T-cell (primary cell): ENCODE results near the gene PARVA. TPM values are rescaled to one million over a fixed set of nuclear protein-coding genes. Genes with fewer than 3 reads are reported as not detected.
"Not testable (repeated sequence)": the region's sequence is repeated elsewhere in the genome, so short reads cannot be mapped to it uniquely, and the experiment has no call there.

Experiments used
- ATAC-seq, 4 experiments: fragments of 200-7000 bp in 3 of 4; fragments of 150-1000 bp in 1 of 4; cut with Tn5 transposase; replicated peaks in 1 of 4; 1 replicate in 3 of 4; 2 replicates in 1 of 4; pipeline ENCODE4 v1.10.0; 2021; ENCODE audit warnings: moderate library complexity in 3 of 4, mild to moderate bottlenecking in 2 of 4, moderate number of reproducible peaks in 1 of 4
- CTCF ChIA-PET, 2 donors: fragments of 300-600 bp; sonication (Branson Sonifier 250); formaldehyde crosslinking; loops; one replicate each; lab custom pipeline; 2022; ENCODE audit warnings: antibody characterized with exemption in 2 of 2; lab: Charles Lee
- POLR2A ChIA-PET, 2 donors: fragments of 300-600 bp; sonication (Branson Sonifier 250); formaldehyde crosslinking; loops; one replicate each; lab custom pipeline; 2022; ENCODE audit warnings: antibody characterized with exemption in 2 of 2; lab: Charles Lee
- DNase-seq, 35 experiments: peaks; one replicate each; pipeline versions ENCODE4 v3.0.0 to v3.0.0-alpha.2; 2013 to 2023
- H3K27ac ChIP-seq: one replicate; pipeline ENCODE4 v1.5.1; 2013; ENCODE audit warnings: low read length
- H3K27me3 ChIP-seq, 2 experiments: replicated peaks in 1 of 2; 1 replicate in 1 of 2; 2 replicates in 1 of 2; pipeline versions ENCODE4 v1.6.1 to v1.7.0; 2013; ENCODE audit warnings: low read length in 1 of 2, mixed read lengths in 1 of 2; ENCODE audit not compliant: control insufficient read depth in 2 of 2, insufficient read depth in 2 of 2; ENCODE audit errors: extremely low read depth in 1 of 2
- H3K36me3 ChIP-seq, 2 donors: 1 replicate in 1 of 2; 2 replicates in 1 of 2; pipeline versions ENCODE4 v1.6.1 to v1.7.0; 2013; ENCODE audit warnings: low read length in 1 of 2; ENCODE audit not compliant: control insufficient read depth in 2 of 2, insufficient read depth in 1 of 2; ENCODE audit errors: extremely low read depth in 1 of 2
- H3K4me1 ChIP-seq, 2 experiments: 1 replicate in 1 of 2; 2 replicates in 1 of 2; pipeline versions ENCODE4 v1.6.1 to v1.7.0; 2013; ENCODE audit warnings: low read length in 2 of 2, mixed read lengths in 1 of 2; ENCODE audit not compliant: insufficient read depth in 2 of 2, control insufficient read depth in 1 of 2; ENCODE audit errors: extremely low read depth in 1 of 2
- H3K4me3 ChIP-seq, 2 donors: 1 replicate in 1 of 2; 2 replicates in 1 of 2; pipeline versions ENCODE4 v1.5.1 to v1.7.0; 2013; ENCODE audit warnings: mild to moderate bottlenecking in 2 of 2, low read length in 1 of 2, moderate library complexity in 1 of 2; ENCODE audit not compliant: control insufficient read depth in 1 of 2; ENCODE audit errors: extremely low read depth in 1 of 2
- H3K9me3 ChIP-seq: 2 replicates; pipeline ENCODE4 v1.7.0; 2013
- H3K27ac Mint-ChIP-seq, 2 donors: one replicate each; pipeline ENCODE4 v1.8.0; 2020 to 2021; ENCODE audit warnings: mild to moderate bottlenecking in 2 of 2, mixed read lengths in 2 of 2
- H3K27me3 Mint-ChIP-seq, 2 donors: one replicate each; pipeline ENCODE4 v1.8.0; 2021 to 2022; ENCODE audit warnings: mixed read lengths in 2 of 2
- H3K36me3 Mint-ChIP-seq: one replicate; pipeline ENCODE4 v1.8.0; 2021; ENCODE audit warnings: mixed read lengths
- H3K4me1 Mint-ChIP-seq, 3 donors: one replicate each; pipeline ENCODE4 v1.8.0; 2020 to 2022; ENCODE audit warnings: mixed read lengths in 3 of 3, mild to moderate bottlenecking in 1 of 3
- H3K4me3 Mint-ChIP-seq, 3 donors: one replicate each; pipeline ENCODE4 v1.8.0; 2020 to 2022; ENCODE audit warnings: mild to moderate bottlenecking in 3 of 3, mixed read lengths in 3 of 3, moderate library complexity in 3 of 3
- H3K9me3 Mint-ChIP-seq, 3 donors: one replicate each; pipeline ENCODE4 v1.8.0; 2020 to 2022; ENCODE audit warnings: mixed read lengths in 3 of 3
- WGBS: methylation state at CpG from one replicate; pipeline ENCODE4 v1.1.5; 2013; ENCODE audit warnings: missing lambda C conversion rate; ENCODE audit not compliant: insufficient coverage; 5-methylcytosine and 5-hydroxymethylcytosine counted together
- total RNA-seq, 35 experiments: library from RNA in 6 of 35; stranded (reverse) in 6 of 35; fragments of 120-200 nt in 1 of 35; gene quantifications; one replicate each; pipeline versions ENCODE4 v1.2.1 to v1.2.4 and lab custom pipeline; 2013 to 2026

Gene PARVA
- total RNA-seq, 5 donors from 2014 or later (not counting 1 experiment from before 2014, with no cell fraction given) = 0.41 to 0.93 (median 0.75) TPM

DNA sequence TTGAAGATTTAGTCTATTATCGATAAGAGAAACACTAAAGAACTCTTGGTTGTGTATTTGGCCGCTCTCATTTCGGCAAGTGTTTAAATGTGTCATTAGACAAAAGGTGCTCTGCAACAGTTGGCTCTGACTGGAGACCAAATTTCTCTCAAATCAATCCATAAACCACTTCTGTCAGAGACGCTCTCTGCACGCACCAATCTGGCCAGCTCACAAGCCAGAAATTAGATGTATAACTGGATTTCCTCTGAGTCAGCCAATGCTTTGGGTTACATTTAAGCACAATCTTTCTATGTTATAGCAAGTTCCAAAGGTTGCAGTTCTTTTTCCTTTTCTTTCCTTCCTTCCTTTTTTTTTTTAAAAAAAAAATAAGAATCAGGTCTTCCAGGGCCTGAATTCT is 17.6 kb upstream of the PARVA start:
- no peak overlapping the region for H3K4me3 ChIP-seq
- no peaks in the 10 kb centered on the region for H3K27me3 Mint-ChIP-seq
- no peaks in the 10 kb centered on the region for H3K36me3 Mint-ChIP-seq
- peaks cover 40 to 44% of the 10 kb centered on the region in 2 experiments for H3K4me1 ChIP-seq
- ChIA-PET POLR2A (no interaction called here), CTCF (interaction anchor here in 1 of 2 donors (0.6 to 1.0 kb wide), 2 partner anchors 18 to 29 kb away, joined by 3 read pairs; partner anchors contain the start of gene PARVA)
- no peak overlapping the region for H3K27ac Mint-ChIP-seq
- DNase-seq = no peak
- ATAC-seq = no peak
- 89% methylated on average over 3 of the region's 5 CpGs for WGBS
- peaks cover 0 to 9% (median 0%) of the 10 kb centered on the region in 3 donors for H3K9me3 Mint-ChIP-seq
- no peaks in the 10 kb centered on the region for H3K27me3 ChIP-seq
- H3K9me3 ChIP-seq = no peaks in the 10 kb centered on the region
- no peak overlapping the region for H3K4me3 Mint-ChIP-seq
- H3K27ac ChIP-seq = no peak overlapping the region
- no peaks in the 10 kb centered on the region for H3K36me3 ChIP-seq
- peaks cover 72 to 77% (median 75%) of the 10 kb centered on the region in 3 donors for H3K4me1 Mint-ChIP-seq

DNA sequence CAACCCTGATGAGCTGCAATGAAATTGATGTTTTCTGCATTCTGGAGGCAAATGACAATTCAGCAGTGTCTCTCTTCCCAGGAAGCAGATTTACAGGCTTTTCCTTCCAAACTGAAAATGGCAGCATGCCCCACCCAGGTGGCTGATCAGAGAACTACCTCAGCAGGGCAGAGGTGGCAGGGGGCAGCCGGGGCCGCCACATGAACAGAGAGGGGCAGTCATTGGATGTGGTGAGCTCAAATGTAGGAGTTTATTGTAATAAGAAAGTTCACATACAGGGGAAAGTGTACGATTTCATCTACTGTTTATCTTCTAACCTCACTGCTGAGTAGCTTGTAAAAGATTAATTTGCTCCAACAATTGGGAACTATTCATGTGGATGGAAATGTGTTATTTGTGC is 15.7 kb upstream of the PARVA start:
- H3K4me1 Mint-ChIP-seq = peaks cover 72 to 81% (median 77%) of the 10 kb centered on the region in 3 donors
- no peaks in the 10 kb centered on the region for H3K9me3 ChIP-seq
- no peaks in the 10 kb centered on the region for H3K27me3 ChIP-seq
- no peaks in the 10 kb centered on the region for H3K36me3 ChIP-seq
- peaks cover 0 to 9% (median 4%) of the 10 kb centered on the region in 3 donors for H3K9me3 Mint-ChIP-seq
- peaks cover 2% of the 10 kb centered on the region for H3K36me3 Mint-ChIP-seq
- ChIA-PET CTCF (interaction anchor here (0.8 to 1.0 kb wide), 2 partner anchors 16 to 31 kb away, joined by 3 read pairs; partner anchors contain the start of gene PARVA (in 1 of the 2)), POLR2A (interaction anchor here in 1 of 2 donors (0.7 kb wide), 1 partner anchor 58 kb away, joined by 3 read pairs; no protein-coding TSS in a partner anchor)
- WGBS = no CpG with 5 or more reads among the region's 3 CpGs
- H3K4me1 ChIP-seq = peaks cover 37 to 51% of the 10 kb centered on the region in 2 experiments
- DNase-seq (no peak), ATAC-seq (no peak)
- H3K4me3 Mint-ChIP-seq = peak overlapping the region in 1 of 3 donors; percentile 10
- H3K27me3 Mint-ChIP-seq = no peaks in the 10 kb centered on the region
- peak overlapping the region; percentile 24 to 92 for H3K27ac Mint-ChIP-seq
- H3K4me3 ChIP-seq = no peak overlapping the region
- H3K27ac ChIP-seq = peak overlapping the region; percentile 54

- POLR2A ChIA-PET = no interaction called here
- Mint-ChIP-seq H3K36me3 (peaks cover 8% of the 10 kb centered on the region), H3K4me3 (peak overlapping the region in 1 of 3 donors; percentile 26), H3K9me3 (peaks cover 4 to 14% (median 5%) of the 10 kb centered on the region in 3 donors), H3K4me1 (peaks cover 70 to 78% (median 74%) of the 10 kb centered on the region in 3 donors), H3K27ac (peak overlapping the region; percentile 87 to 92), H3K27me3 (no peaks in the 10 kb centered on the region)
- peak in 2 of 4 experiments; percentile 47 to 66 for ATAC-seq
- Histone ChIP-seq H3K4me3 (no peak overlapping the region), H3K36me3 (no peaks in the 10 kb centered on the region), H3K27ac (peak overlapping the region; percentile 54), H3K4me1 (peaks cover 30 to 44% of the 10 kb centered on the region in 2 experiments), H3K27me3 (no peaks in the 10 kb centered on the region), H3K9me3 (no peaks in the 10 kb centered on the region)
- peak in 17 of 35 experiments; percentile 2 to 38 (median 21) for DNase-seq
- CTCF ChIA-PET = interaction anchor here in 1 of 2 donors (1.3 kb wide), 1 partner anchor 14 kb away, joined by 4 read pairs; the partner anchor contains the start of gene PARVA
- 10% methylated on average over 2 of the region's 2 CpGs for WGBS
These were observed 14.5 kb upstream of the PARVA start for GRCh38 chr11:12362857-12363256.

- Mint-ChIP-seq H3K4me3 (peak overlapping the region in 1 of 3 donors; percentile 26), H3K27ac (peak overlapping the region; percentile 87 to 92), H3K4me1 (peaks cover 64 to 72% (median 70%) of the 10 kb centered on the region in 3 donors), H3K36me3 (peaks cover 8% of the 10 kb centered on the region), H3K27me3 (peaks cover 0 to under 1% of the 10 kb centered on the region in 2 donors), H3K9me3 (peaks cover 4 to 14% (median 6%) of the 10 kb centered on the region in 3 donors)
- Histone ChIP-seq H3K27ac (peak overlapping the region; percentile 54), H3K9me3 (no peaks in the 10 kb centered on the region), H3K36me3 (no peaks in the 10 kb centered on the region), H3K27me3 (no peaks in the 10 kb centered on the region), H3K4me3 (no peak overlapping the region), H3K4me1 (peaks cover 26 to 42% of the 10 kb centered on the region in 2 experiments)
- ChIA-PET CTCF (interaction anchor here in 1 of 2 donors (1.3 kb wide), 1 partner anchor 14 kb away, joined by 4 read pairs; the partner anchor contains the start of gene PARVA), POLR2A (no interaction called here)
- no peak for DNase-seq
- no peak for ATAC-seq
- no CpG with 5 or more reads among the region's 1 CpG for WGBS
These were observed 14.0 kb upstream of the PARVA start for GRCh38 chr11:12363373-12363772.

GRCh38 chr11:12365965-12366575 is 11.3 kb upstream of the PARVA start:
- not testable (repeated sequence) for H3K9me3 ChIP-seq, H3K27me3 ChIP-seq, H3K36me3 ChIP-seq, H3K27me3 Mint-ChIP-seq
- 38% methylated on average over 13 of the region's 14 CpGs for WGBS
- DNase-seq (peak; percentile 39 to 84 (median 71)), ATAC-seq (peak; percentile 75 to 94 (median 90))
- CTCF ChIA-PET = interaction anchor here in 1 of 2 donors (1.0 to 1.7 kb wide), 3 partner anchors 10 to 524 kb away, joined by 3 to 7 read pairs (median 7); no protein-coding TSS in a partner anchor
- H3K4me3 ChIP-seq = peak overlapping the region in 1 of 2 donors; percentile 32
- Mint-ChIP-seq H3K4me1 (peaks cover 59 to 68% (median 63%) of the 10 kb centered on the region in 3 donors), H3K4me3 (peak overlapping the region; percentile 25 to 79 (median 46)), H3K9me3 (peaks cover 6 to 24% (median 17%) of the 10 kb centered on the region in 3 donors), H3K27ac (peak overlapping the region; percentile 92 to 95), H3K36me3 (peaks cover 17% of the 10 kb centered on the region)
- peak overlapping the region; percentile 49 for H3K27ac ChIP-seq
- H3K4me1 ChIP-seq = peaks cover 26 to 42% of the 10 kb centered on the region in 2 experiments
- POLR2A ChIA-PET = interaction anchor here in 1 of 2 donors (0.6 kb wide), 1 partner anchor 171 kb away, joined by 3 read pairs; no protein-coding TSS in a partner anchor

- H3K27ac Mint-ChIP-seq = peak overlapping the region; percentile 92 to 95
- WGBS = 100% methylated on average over 5 of the region's 6 CpGs
- peaks cover 49 to 58% (median 53%) of the 10 kb centered on the region in 3 donors for H3K4me1 Mint-ChIP-seq
- H3K27me3 ChIP-seq, H3K27ac ChIP-seq, H3K27me3 Mint-ChIP-seq, ATAC-seq, H3K4me3 ChIP-seq, DNase-seq, POLR2A ChIA-PET, H3K36me3 ChIP-seq, H3K9me3 ChIP-seq: not testable (repeated sequence)
- CTCF ChIA-PET = interaction anchor here in 1 of 2 donors (0.5 to 1.7 kb wide), 3 partner anchors 9 to 36 kb away, joined by 3 to 7 read pairs (median 7); no protein-coding TSS in a partner anchor
- peaks cover 6 to 24% (median 17%) of the 10 kb centered on the region in 3 donors for H3K9me3 Mint-ChIP-seq
- peaks cover 24 to 42% of the 10 kb centered on the region in 2 experiments for H3K4me1 ChIP-seq
- peaks cover 17% of the 10 kb centered on the region for H3K36me3 Mint-ChIP-seq
- H3K4me3 Mint-ChIP-seq = peak overlapping the region in 1 of 3 donors; percentile 79
These were observed 10.3 kb upstream of the PARVA start for GRCh38 chr11:12367057-12367456.
